K562 (cell line): ENCODE measurements around the gene ZNF408. TPM values are rescaled to one million over a fixed set of nuclear protein-coding genes. Genes with fewer than 3 reads are reported as not detected.

Experiments used
- ATAC-seq: fragments of 200-7000 bp; cut with Tn5 transposase; 3 replicates; pipeline ENCODE4 v1.9.1; 2020; ENCODE audit warnings: moderate library complexity
- BruUV-seq: library from RNA; stranded (reverse); fragments of 400-500 nt; replicated peaks from 2 replicates; lab custom pipeline; 2021; lab: Mats Ljungman, UMichigan
- CTCF ChIA-PET: fragments of 300-600 bp; formaldehyde crosslinking; extraction: SDS; loops from one replicate; lab custom pipeline; 2021; ENCODE audit warnings: low intra/inter-chr PET ratio; lab: Yijun Ruan, JAX
- POLR2A ChIA-PET: fragments of 300-600, 350-650 bp; sonication (Branson Sonifier 250); formaldehyde crosslinking; extraction: SDS; loops from one replicate; lab custom pipeline; 2021; ENCODE audit warnings: antibody characterized with exemption, inconsistent platforms; lab: Yijun Ruan, JAX
- DNase-seq, 4 experiments: peaks; one replicate each; pipeline versions ENCODE4 v3.0.0 to v3.0.0-alpha.2; 2011 to 2018; ENCODE audit warnings: low spot score in 3 of 4, mixed read lengths in 3 of 4; ENCODE audit errors: extremely low read depth in 1 of 4
- FAIRE-seq: peaks from 2 replicates; lab custom pipeline; 2011; peaks lifted over from hg19 to GRCh38; lab: Jason Lieb, UNC
- H2AFZ ChIP-seq: 2 replicates; pipeline ENCODE4 v1.6.0; 2011; ENCODE audit warnings: low read depth, low read length, control low read depth, inconsistent platforms
- H3K27ac ChIP-seq: fragments of 200-600 bp; 3 replicates; pipeline ENCODE4 v1.8.0; 2011; ENCODE audit warnings: low read depth, mild to moderate bottlenecking, control low read depth, inconsistent platforms, low read length, moderate library complexity, mixed read lengths; ENCODE audit errors: extremely low read depth
- H3K27me3 ChIP-seq, 2 experiments: fragments of 300-600 bp in 1 of 2; 2 replicates in 1 of 2; 3 replicates in 1 of 2; pipeline versions ENCODE4 v1.6.0 to v1.8.0; 2011; ENCODE audit warnings: inconsistent platforms in 2 of 2, low read length in 2 of 2, mild to moderate bottlenecking in 1 of 2, mixed read lengths in 1 of 2, moderate library complexity in 1 of 2; ENCODE audit not compliant: control insufficient read depth in 2 of 2, insufficient read depth in 2 of 2
- H3K36me3 ChIP-seq: fragments of 300-600 bp; 3 replicates; pipeline ENCODE4 v1.8.0; 2011; ENCODE audit warnings: mild to moderate bottlenecking, low read length, inconsistent platforms; ENCODE audit not compliant: control insufficient read depth, insufficient read depth
- H3K4me1 ChIP-seq, 2 experiments: fragments of 200-600 bp in 1 of 2; replicated peaks in 1 of 2; 2 replicates in 1 of 2; 3 replicates in 1 of 2; pipeline versions ENCODE4 v1.5.1 to v1.8.0; 2011; ENCODE audit warnings: inconsistent platforms in 2 of 2, low read length in 2 of 2, mild to moderate bottlenecking in 1 of 2, mixed read lengths in 1 of 2, moderate library complexity in 1 of 2; ENCODE audit not compliant: control insufficient read depth in 2 of 2, insufficient read depth in 2 of 2
- H3K4me2 ChIP-seq: 2 replicates; pipeline ENCODE4 v1.6.1; 2011; ENCODE audit warnings: low read length, control low read depth, inconsistent platforms, mixed read lengths; ENCODE audit not compliant: insufficient read depth
- H3K4me3 ChIP-seq: fragments of 200-600 bp; sonication (generic), shearing (Covaris generic); 2 replicates; pipeline ENCODE4 v1.5.1; 2016; ENCODE audit warnings: control low read depth, inconsistent platforms
- H3K79me2 ChIP-seq: fragments of 200-600 bp; 3 replicates; pipeline ENCODE4 v1.8.0; 2011; ENCODE audit warnings: low read length, inconsistent platforms; ENCODE audit not compliant: control insufficient read depth, insufficient read depth
- H3K9ac ChIP-seq, 2 experiments: 2 replicates each; pipeline versions ENCODE4 v1.6.0 to v1.6.1; 2011; ENCODE audit warnings: low read depth in 2 of 2, low read length in 2 of 2, control low read depth in 1 of 2, inconsistent platforms in 1 of 2, mild to moderate bottlenecking in 1 of 2, mixed read lengths in 1 of 2; ENCODE audit not compliant: insufficient read depth in 1 of 2
- H3K9me1 ChIP-seq: one replicate; pipeline ENCODE4 v1.6.0; 2011; ENCODE audit warnings: inconsistent platforms, mild to moderate bottlenecking, low read length, moderate library complexity; ENCODE audit not compliant: control insufficient read depth, insufficient read depth
- H3K9me3 ChIP-seq: replicated peaks from 2 replicates; pipeline ENCODE4 v1.5.1; 2011; ENCODE audit warnings: low read depth, low read length, inconsistent platforms; ENCODE audit not compliant: control insufficient read depth, insufficient read depth
- H4K20me1 ChIP-seq: replicated peaks from 2 replicates; pipeline ENCODE4 v1.6.1; 2011; ENCODE audit warnings: low read length, inconsistent platforms, mixed read lengths; ENCODE audit not compliant: control insufficient read depth, insufficient read depth
- DDX20 ChIP-seq: fragments of 450-650 bp; IDR thresholded peaks from 2 replicates; pipeline ENCODE4 v1.6.1; 2016; ENCODE audit warnings: missing genetic modification characterization, low read depth, mild to moderate bottlenecking, missing compliant biosample characterization, moderate library complexity
- ESRRA ChIP-seq: fragments of 450-650 bp; IDR thresholded peaks from 2 replicates; pipeline ENCODE4 v1.6.1; 2014; ENCODE audit warnings: low read depth, mild to moderate bottlenecking, moderate library complexity, borderline replicate concordance
- FOSL1 ChIP-seq: fragments of 200-800 bp; sonication (Bioruptor generic); conservative IDR thresholded peaks from 2 replicates; pipeline ENCODE4 v1.6.1; 2016; ENCODE audit warnings: missing genetic modification characterization, missing compliant biosample characterization
- FOXA3 ChIP-seq, 2 experiments: fragments of 450-650 bp in 1 of 2; sonication (generic) in 1 of 2; formaldehyde crosslinking; IDR thresholded peaks in 1 of 2; conservative IDR thresholded peaks in 1 of 2; 2 replicates each; pipeline versions ENCODE4 v1.4.0 to v1.8.0; 2020 to 2022; ENCODE audit warnings: mild to moderate bottlenecking in 2 of 2, missing genetic modification reagents in 1 of 2
- FOXJ3 ChIP-seq: sonication (generic); formaldehyde crosslinking; IDR thresholded peaks from 2 replicates; pipeline ENCODE4 v1.4.0; 2020; ENCODE audit warnings: mild to moderate bottlenecking, missing genetic modification reagents
- GABPB2 ChIP-seq: fragments of 250-450 bp; sonication (Bioruptor Pico); conservative IDR thresholded peaks from 2 replicates; pipeline ENCODE4 v1.5.1; 2021; ENCODE audit warnings: mild to moderate bottlenecking
- L3MBTL2 ChIP-seq: fragments of 450-650 bp; IDR thresholded peaks from 2 replicates; pipeline ENCODE4 v1.6.1; 2016; ENCODE audit warnings: mild to moderate bottlenecking, moderate library complexity
- NUFIP1 ChIP-seq: fragments of 450-650 bp; IDR thresholded peaks from 2 replicates; pipeline ENCODE4 v1.6.1; 2018; ENCODE audit not compliant: partially characterized antibody
- POU5F1 ChIP-seq: fragments of 150-350 bp; IDR thresholded peaks from 2 replicates; pipeline ENCODE4 v1.6.1; 2014; ENCODE audit warnings: borderline replicate concordance, low read length, low read depth, mild to moderate bottlenecking; ENCODE audit not compliant: partially characterized antibody
- SLC30A9 ChIP-seq: fragments of 250-450 bp; sonication (Bioruptor Pico); IDR thresholded peaks from 2 replicates; pipeline ENCODE4 v1.8.0; 2022; ENCODE audit warnings: mild to moderate bottlenecking, moderate library complexity
- SMAD2 ChIP-seq: fragments of 150-350 bp; IDR thresholded peaks from 2 replicates; pipeline ENCODE4 v1.6.1; 2014; ENCODE audit warnings: low read depth, mild to moderate bottlenecking, low read length
- TCF15 ChIP-seq: fragments of 250-450 bp; sonication (Bioruptor Pico); IDR thresholded peaks from 2 replicates; pipeline ENCODE4 v1.8.0; 2022; ENCODE audit warnings: moderate library complexity, mild to moderate bottlenecking, inconsistent platforms
- TEAD4 ChIP-seq, 2 experiments: sonication (generic) in 1 of 2; formaldehyde crosslinking in 1 of 2; IDR thresholded peaks; 2 replicates each; pipeline versions ENCODE4 v1.6.1 to v1.8.0; 2012 to 2022; ENCODE audit warnings: borderline replicate concordance in 1 of 2, inconsistent platforms in 1 of 2, low read length in 1 of 2, mild to moderate bottlenecking in 1 of 2, missing genetic modification reagents in 1 of 2
- ZC3H8 ChIP-seq: fragments of 450-650 bp; IDR thresholded peaks from 2 replicates; pipeline ENCODE4 v1.6.1; 2017
- ZFP91 ChIP-seq: sonication (generic); formaldehyde crosslinking; IDR thresholded peaks from 2 replicates; pipeline ENCODE4 v1.8.0; 2022; ENCODE audit warnings: mild to moderate bottlenecking, missing genetic modification reagents
- ZFX ChIP-seq: sonication (generic); formaldehyde crosslinking; IDR thresholded peaks from 2 replicates; pipeline ENCODE4 v1.8.0; 2022; ENCODE audit warnings: mild to moderate bottlenecking, missing genetic modification reagents, moderate library complexity
- WGBS: fragments of 100-300 bp; shearing (Covaris generic); methylation state at CpG from one replicate; pipeline ENCODE4 v1.1.6; 2016; ENCODE audit warnings: low coverage, mixed read lengths; ENCODE audit not compliant: insufficient coverage; ENCODE audit errors: missing lambda C conversion rate; 5-methylcytosine and 5-hydroxymethylcytosine counted together
- in situ Hi-C: fragments of 300-500 bp; cut with MboI; formaldehyde crosslinking; loops from 4 replicates; pipeline ENCODE4 v1.15.0; 2018; ENCODE audit warnings: inconsistent platforms, mixed read lengths
- intact Hi-C: fragments of 100-400 bp; cut with micrococcal nuclease; formaldehyde crosslinking; loops from 2 replicates; pipeline ENCODE4 v1.14.2; 2022
- polyA plus RNA-seq, 8 experiments: library from polyadenylated mRNA; depleted of rRNA in 4 of 8; stranded (reverse) in 5 of 8; unstranded in 3 of 8; fragments of >200 nt; fragmentation: Nextera tagmentation in 2 of 8; fragmentation: Illumina TruSeq in 1 of 8; extraction: Ambion mirVana in 2 of 8; extraction: Trizol in 1 of 8; gene quantifications; 2 replicates each; pipeline versions ENCODE4 v1.2.1 to v1.2.3, GENCODE V29; 2011 to 2014; ENCODE audit warnings: inconsistent platforms in 1 of 8, missing spikeins in 1 of 8
- total RNA-seq, 7 experiments: library from RNA; depleted of rRNA in 6 of 7; stranded (reverse); fragments of >200 nt in 6 of 7; fragmentation: Illumina TruSeq in 2 of 7; extraction: Trizol in 2 of 7; gene quantifications; 2 replicates each; pipeline versions ENCODE4 v1.2.1 to v1.2.3, GENCODE V29; 2011 to 2021; ENCODE audit warnings: low replicate concordance in 1 of 7

Gene ZNF408
- total and polyA plus RNA-seq, 9 of the 15 experiments (the other 6 are each of a cell fraction or from before 2014, with no cell fraction given): 0.15 to 18.4 (median 7.4) TPM

GRCh38 chr11:46679241-46680163 lies 21.3 kb upstream of the ZNF408 start (continued):
- no peak for TF ChIP-seq FOXJ3 (CRISPR knock-in tag)
- no peak for TF ChIP-seq ESRRA
- no peak for TF ChIP-seq SLC30A9 (CRISPR knock-in tag)
- TF ChIP-seq TEAD4 (IDR thresholded peaks at IDR 0.05; ENCODE audit: low read length): no peak
- TF ChIP-seq TEAD4 (CRISPR knock-in tag; IDR thresholded peaks at IDR 0.05; ENCODE audit: borderline replicate concordance): no peak
- TF ChIP-seq FOXA3 (CRISPR knock-in tag; conservative IDR thresholded peaks at IDR 0.05 in 1 of 2, IDR thresholded peaks at IDR 0.05 in 1 of 2): no peak
- no peak for TF ChIP-seq SMAD2
- TF ChIP-seq ZC3H8: no peak

- H3K27ac ChIP-seq: no peak overlapping the region
- ChIA-PET POLR2A (no interaction called here), CTCF (no interaction called here)
- no peak overlapping the region for H2AFZ ChIP-seq
- no peaks in the 10 kb centered on the region for H3K79me2 ChIP-seq
- intact Hi-C loops: no loop called here
- no peaks in the 10 kb centered on the region for H3K9me3 ChIP-seq
- no peak overlapping the region for H3K4me2 ChIP-seq
- peaks cover 2% of the 10 kb centered on the region for H3K9me1 ChIP-seq
- no peaks in the 10 kb centered on the region for H3K27me3 ChIP-seq
- 87% methylated on average over 17 of the region's 21 CpGs for WGBS
- peaks cover 44% of the 10 kb centered on the region; the same call in 2 of the 3 replicates for H3K36me3 ChIP-seq
- ATAC-seq (no peak), DNase-seq (no peak), FAIRE-seq (no peak)
- in situ Hi-C loops: no loop called here
- H3K4me3 ChIP-seq: no peak overlapping the region
- H3K4me1 ChIP-seq: no peaks in the 10 kb centered on the region; a peak in 1 of 5 replicates
- H4K20me1 ChIP-seq: no peaks in the 10 kb centered on the region
- BruUV-seq: no TSS peak
- H3K9ac ChIP-seq: no peak overlapping the region
- no peak for TF ChIP-seq NUFIP1
- TF ChIP-seq POU5F1: no peak
- TF ChIP-seq FOSL1 (tag): no peak
- TF ChIP-seq GABPB2 (CRISPR knock-in tag): no peak
- no peak for TF ChIP-seq TCF15 (CRISPR knock-in tag)
- TF ChIP-seq ZFP91 (CRISPR knock-in tag): no peak
- TF ChIP-seq L3MBTL2: no peak
- TF ChIP-seq DDX20: no peak
- no peak for TF ChIP-seq ZFX (CRISPR knock-in tag)
Measured at GRCh38 chr11:46680164-46680760, 20.6 kb upstream of the ZNF408 start.
